Kidney capillary endothelial cell (primary cell): ENCODE results near the gene COPG2.
"Not testable (repeated sequence)": the region's sequence is repeated elsewhere in the genome, so short reads cannot be mapped to it uniquely, and the experiment has no call there.

ENCODE experiments used
- DNase-seq: peaks from one replicate; pipeline ENCODE4 v3.0.0-alpha.2; 2018; ENCODE audit warnings: low spot score

The COPG2 gene

GRCh38 chr7:130668258-130669084 is at the start of gene COPG2:
Gene COPG2, minus strand, starts transcription at chr7:130668748. Its CDS starts 80 bp downstream, at chr7:130668668.
- DNase-seq = peak; percentile 71

DNA sequence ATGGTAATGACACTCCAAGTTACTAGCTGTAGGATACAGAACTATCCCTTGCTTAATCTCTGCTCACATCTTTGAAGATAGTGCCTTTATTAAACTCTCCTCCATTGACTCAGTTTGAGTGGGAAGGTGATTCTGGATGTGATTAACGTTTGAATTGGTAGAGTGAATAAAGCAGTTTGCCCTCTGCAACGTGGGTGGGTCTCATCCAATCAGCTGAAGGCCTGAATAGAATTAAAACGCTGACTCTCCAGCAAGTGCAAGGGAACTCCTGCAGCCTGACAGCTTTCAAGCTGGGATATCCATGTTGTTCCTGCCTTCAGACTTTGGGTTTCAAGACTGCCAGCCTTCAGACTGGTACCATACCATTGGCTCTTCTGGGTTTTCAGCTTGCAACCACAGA is 43.9 kb upstream of the COPG2 start:
- DNase-seq = no peak

DNA sequence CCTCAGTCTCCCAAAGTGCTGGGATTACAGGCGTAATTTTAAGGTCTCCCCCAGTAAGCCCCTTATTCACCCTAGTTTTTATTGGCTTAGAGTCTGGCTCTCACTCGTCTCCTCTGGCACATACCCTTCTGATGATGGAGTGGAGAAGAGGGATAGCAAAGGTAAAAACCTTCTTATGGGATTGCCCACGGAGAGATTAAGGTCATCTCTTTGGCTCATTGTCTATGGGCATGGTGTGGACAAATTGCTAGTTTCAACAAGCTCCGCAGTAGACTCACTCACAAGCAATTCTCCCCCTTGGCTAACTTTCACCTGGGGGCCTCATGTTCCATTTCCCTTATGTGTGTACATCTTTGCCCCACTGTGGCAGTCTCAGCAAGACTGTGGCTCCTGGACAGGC is 40.2 kb upstream of the COPG2 start:
- no peak for DNase-seq

DNA sequence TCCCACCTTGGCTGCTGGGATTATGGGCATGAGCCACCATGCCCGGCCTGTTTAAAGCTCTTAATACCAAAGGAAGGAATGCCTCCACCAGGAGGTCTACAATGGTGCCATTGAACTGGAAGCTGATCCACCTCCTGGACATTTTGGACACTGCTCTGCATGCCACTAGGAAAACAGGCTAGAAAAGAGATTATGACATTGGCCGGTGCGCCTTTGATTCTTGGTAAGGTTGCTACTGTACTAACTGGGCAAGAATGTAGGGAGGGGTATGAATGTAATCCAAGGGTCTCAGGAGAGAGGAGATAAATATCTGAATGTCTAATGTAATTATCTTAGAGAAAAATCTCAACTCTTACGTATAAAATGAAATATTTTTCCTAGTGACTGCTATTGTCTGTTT is 39.5 kb upstream of the COPG2 start:
- no peak for DNase-seq

GRCh38 chr7:130703851-130704250 is 35.3 kb upstream of the COPG2 start:
- DNase-seq = no peak

GRCh38 chr7:130701650-130702049 is 33.1 kb upstream of the COPG2 start:
- no peak for DNase-seq

DNA sequence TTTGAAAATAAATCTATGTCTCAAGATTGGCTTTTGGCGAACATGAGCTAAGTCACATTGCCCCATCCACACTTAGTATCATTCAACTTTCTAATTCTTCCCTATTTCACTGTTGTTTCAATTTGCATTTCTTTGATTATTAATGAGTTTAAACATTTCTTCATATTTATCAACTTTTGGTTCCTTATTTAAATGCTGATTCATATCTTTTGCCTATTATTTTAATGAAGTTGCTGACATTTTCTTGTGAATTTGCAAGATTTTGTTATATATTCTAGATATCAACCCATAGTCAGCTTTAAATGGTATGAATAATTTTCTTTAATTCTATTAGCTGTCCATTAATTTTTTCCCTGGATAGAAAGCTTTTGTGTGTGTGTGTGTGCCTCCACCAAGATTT is 32.2 kb upstream of the COPG2 start:
- no peak for DNase-seq

- no peak for DNase-seq
Measured at GRCh38 chr7:130699686-130700085, 31.1 kb upstream of the COPG2 start.

DNA sequence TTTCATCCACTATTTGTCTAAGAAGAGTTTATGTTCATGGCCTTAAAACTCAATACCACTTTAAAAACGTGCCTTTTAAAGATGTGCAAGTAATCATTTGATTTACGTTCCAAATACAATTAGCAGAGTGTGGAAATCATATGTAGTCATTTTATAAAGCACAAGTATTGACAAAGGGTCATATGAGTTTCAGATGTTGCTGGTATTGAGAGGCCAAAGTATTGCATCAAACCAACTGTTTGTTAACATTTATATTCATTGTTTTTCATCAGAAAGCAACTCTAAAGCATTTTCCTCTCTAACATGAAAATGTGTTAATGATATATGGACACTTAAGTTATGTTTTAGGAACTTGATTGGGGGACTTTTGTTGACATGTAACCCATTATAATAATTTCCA is 29.3 kb upstream of the COPG2 start:
- no peak for DNase-seq

DNA sequence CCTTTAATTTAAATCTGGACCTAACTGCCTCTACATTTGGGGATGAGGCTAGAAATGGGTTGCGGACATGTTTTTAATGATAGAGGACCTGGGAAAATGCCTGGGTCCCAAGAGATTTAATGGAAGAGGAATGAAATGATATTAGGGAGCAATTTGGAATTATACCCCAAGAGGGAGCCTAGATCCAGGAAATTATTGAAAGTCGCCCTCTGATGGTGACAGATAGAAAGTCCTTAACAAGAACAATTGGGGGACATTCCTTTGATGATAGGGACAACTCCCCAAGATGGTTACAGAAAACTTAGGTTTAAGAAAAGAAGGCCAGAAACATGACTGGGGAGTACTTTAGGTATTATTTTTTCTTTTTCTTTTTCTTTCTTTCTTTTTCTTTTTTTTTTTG is 27.3 kb upstream of the COPG2 start:
- DNase-seq = peak; percentile 8

DNA sequence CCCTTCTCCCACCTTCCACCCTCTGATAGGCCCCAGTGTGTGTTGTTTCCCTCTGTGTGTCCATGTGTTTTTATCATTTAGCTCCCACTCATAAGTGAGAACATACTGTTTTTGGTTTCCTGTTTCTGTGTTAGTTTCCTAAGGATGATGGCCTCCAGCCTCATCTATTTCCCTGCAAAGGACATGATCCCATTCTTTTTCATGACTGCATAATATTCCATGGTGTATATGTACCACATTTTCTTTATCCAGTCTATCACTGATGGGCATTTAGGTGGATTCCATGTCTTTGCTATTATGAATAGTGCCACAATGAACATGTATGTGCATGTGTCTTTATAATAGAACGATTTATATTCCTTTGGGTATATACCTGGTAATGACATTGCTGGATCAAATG is 23.8 kb upstream of the COPG2 start:
- not testable (repeated sequence) for DNase-seq

DNA sequence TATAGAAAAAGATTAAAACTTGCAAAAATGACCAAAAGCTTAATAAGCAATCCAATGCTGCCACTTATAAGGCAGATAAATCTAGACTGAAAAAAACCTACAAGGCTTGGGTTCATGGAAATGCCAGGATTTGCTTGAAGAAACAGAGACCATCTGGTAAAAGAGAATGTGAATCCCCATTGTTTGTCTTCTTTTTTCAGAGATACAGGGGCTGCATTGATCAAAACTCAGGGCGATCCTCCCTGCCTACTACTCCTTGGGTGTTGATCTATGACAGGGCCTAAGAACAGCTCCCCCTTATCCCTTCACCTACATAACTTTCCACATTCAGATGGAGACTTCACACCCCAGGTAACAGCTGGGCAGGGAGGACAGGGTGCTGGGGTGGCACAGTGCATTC is 21.1 kb upstream of the COPG2 start:
- DNase-seq = no peak

DNA sequence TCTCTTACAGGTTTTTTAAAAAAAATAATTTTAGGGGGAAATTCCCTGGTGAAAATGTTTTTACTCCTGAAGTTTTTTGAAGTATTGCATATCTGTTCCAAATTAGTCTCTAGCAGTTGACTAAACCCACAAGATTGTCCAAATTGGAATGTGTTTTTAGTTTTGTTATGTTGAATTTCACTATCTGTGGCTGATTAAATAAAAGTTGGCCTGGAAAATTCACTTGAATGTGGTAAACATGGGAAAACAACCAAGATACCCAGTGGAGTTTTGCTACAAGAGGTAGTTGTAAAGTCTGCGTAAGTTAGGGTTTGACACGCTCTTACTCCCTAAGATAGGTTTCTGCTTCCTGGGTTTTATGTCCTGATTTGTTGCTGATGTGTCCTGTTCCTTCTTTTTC is 14.5 kb upstream of the COPG2 start:
- no peak for DNase-seq

DNA sequence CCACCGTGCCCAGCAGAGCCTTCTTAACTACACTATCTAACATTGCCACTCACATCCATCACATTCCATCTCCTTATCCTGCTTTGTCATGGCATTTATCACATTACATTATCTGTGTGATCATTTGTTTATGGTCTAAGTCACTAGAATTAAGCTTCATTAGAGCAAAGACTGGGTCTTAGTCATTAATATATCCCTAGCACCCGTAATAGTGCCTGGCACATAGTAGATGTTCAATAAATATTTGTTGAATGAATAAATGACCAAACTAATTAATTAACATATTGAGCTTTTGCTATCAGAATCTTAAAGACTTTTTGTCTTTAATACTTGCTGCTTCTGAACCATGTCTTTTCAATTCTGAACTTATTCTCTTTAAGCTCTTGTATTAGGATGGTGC is 5.9 kb upstream of the COPG2 start:
- no peak for DNase-seq

DNA sequence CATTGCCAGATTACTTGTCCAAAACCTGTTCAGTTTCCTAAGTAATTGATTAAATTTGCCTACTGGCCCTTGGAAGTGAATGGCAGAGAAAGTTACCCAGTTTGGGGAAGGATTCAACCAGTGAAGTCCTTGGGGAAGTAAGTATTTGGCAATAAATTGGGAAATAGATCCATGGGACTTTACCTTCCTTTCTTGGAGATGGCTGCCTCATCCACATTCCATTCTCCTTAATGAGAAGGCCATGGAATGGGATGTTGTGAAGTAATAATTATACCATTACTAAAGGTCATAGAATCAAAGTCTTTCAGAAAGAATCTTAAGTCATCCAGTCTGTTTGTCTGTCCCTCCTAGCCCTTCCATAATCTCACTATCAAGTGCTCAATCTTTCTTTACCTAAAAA is 4.5 kb upstream of the COPG2 start:
- no peak for DNase-seq

- DNase-seq = no peak
Measured at GRCh38 chr7:130672146-130672545, 3.6 kb upstream of the COPG2 start.

- DNase-seq = no peak
Measured at GRCh38 chr7:130669085-130669700, 645 bp upstream of the COPG2 start.

DNA sequence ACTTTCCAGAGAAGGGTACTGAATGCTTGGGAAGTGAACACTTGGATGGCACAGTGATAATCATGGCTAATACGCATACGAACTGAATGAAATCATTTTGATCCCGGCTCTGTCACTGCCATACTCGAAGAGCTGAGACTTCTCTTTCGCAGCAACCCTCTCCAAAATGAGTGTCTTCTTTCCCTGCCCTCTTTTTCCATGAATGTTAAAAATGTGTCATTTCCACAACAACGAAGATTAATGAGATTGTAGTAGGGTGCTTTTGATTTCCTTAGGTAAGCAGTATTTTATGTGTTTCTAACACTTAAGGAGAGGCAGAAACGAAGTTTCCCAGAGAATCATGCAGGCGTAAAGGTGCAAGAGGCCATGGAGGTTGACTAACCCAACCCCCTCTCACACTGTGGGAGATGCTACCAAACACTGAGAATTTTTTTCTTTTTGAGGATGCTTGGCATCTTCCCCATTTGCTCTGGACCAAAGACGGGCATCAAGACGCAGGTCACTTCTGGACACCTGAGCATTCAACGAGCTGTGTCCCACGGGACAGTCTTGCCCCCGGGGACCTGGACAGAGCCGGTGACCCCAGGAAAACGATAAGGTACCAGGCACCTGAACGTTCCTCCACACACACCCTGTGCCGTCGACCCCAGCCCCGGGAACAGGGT is 823 bp downstream of the COPG2 start:
- DNase-seq = peak; percentile 3

GRCh38 chr7:130662426-130662825 is 6.1 kb downstream of the COPG2 start:
- no peak for DNase-seq

GRCh38 chr7:130655286-130655685 is 13.3 kb downstream of the COPG2 start:
- DNase-seq = no peak

DNA sequence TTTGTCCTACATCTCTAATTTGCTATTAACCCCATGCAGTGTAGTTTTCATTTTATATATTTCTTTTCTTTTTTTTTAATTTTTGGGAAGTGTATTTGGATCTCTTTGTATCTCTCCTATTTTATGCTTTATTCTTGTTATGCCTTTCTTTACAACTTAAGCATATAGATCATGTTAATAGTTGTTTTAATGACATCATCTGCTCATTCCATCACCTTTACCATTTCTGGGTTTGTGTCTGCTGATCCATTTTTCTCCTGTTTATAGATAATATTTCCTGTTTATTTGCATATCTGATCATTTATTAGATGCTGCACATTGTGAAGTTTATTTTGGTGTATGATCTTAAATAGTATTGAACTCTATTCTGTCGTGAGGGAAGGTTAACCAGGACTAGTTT is 13.7 kb downstream of the COPG2 start:
- no peak for DNase-seq

GRCh38 chr7:130650611-130651120 is 17.9 kb downstream of the COPG2 start:
- DNase-seq = no peak
